GM19455 (cell line): ENCODE results near the gene SLC25A21.
A peak's percentile ranks its signal among the peaks of the same experiment; 100 is the strongest.

Source experiments
- ATAC-seq: cut with Tn5 transposase; IDR thresholded peaks from one replicate; pipeline ENCODE4 v1.9.1; 2021; ENCODE audit not compliant: unreplicated experiment

SLC25A21 gene

GRCh38 chr14:36948157-36948859 is 224.1 kb downstream of the SLC25A21 start:
- ATAC-seq = no peak

GRCh38 chr14:36947362-36947761 is 225.0 kb downstream of the SLC25A21 start:
- no peak for ATAC-seq

GRCh38 chr14:36946872-36947271 is 225.5 kb downstream of the SLC25A21 start:
- no peak for ATAC-seq

GRCh38 chr14:36944307-36945010 is 227.9 kb downstream of the SLC25A21 start:
- no peak for ATAC-seq

- ATAC-seq = peak; percentile 20
Observed at GRCh38 chr14:36942522-36943245, 229.7 kb downstream of the SLC25A21 start.

GRCh38 chr14:36941783-36942521 is 230.5 kb downstream of the SLC25A21 start:
- peak; percentile 92 for ATAC-seq

GRCh38 chr14:36940476-36940875 is 231.9 kb downstream of the SLC25A21 start:
- no peak for ATAC-seq

GRCh38 chr14:36939265-36939664 is 233.1 kb downstream of the SLC25A21 start:
- ATAC-seq = no peak

- no peak for ATAC-seq
Observed at GRCh38 chr14:36938678-36939077, 233.7 kb downstream of the SLC25A21 start.

GRCh38 chr14:36935976-36936678 is 236.3 kb downstream of the SLC25A21 start:
- ATAC-seq = no peak

GRCh38 chr14:36934304-36934703 is 238.1 kb downstream of the SLC25A21 start:
- ATAC-seq = no peak

GRCh38 chr14:36931791-36932190 is 240.6 kb downstream of the SLC25A21 start:
- ATAC-seq = no peak

- no peak for ATAC-seq
Observed at GRCh38 chr14:36928432-36928831, 244.0 kb downstream of the SLC25A21 start.

GRCh38 chr14:36925094-36925493 is 247.3 kb downstream of the SLC25A21 start:
- no peak for ATAC-seq

GRCh38 chr14:36916668-36917067 is 255.7 kb downstream of the SLC25A21 start:
- no peak for ATAC-seq

- no peak for ATAC-seq
Observed at GRCh38 chr14:36915081-36915480, 257.3 kb downstream of the SLC25A21 start.

GRCh38 chr14:36910578-36910977 is 261.8 kb downstream of the SLC25A21 start:
- no peak for ATAC-seq

GRCh38 chr14:36905272-36905888 is 267.0 kb downstream of the SLC25A21 start:
- ATAC-seq = no peak

GRCh38 chr14:36901861-36902260 is 270.5 kb downstream of the SLC25A21 start:
- ATAC-seq = no peak

GRCh38 chr14:36900846-36901245 is 271.6 kb downstream of the SLC25A21 start:
- no peak for ATAC-seq
